Stimulated activated CD4-positive, alpha-beta T cell treated with anti-CD3 and anti-CD28 coated beads, Interleukin-4, amount 100 ng/mL, for 1 hour (primary cell): ENCODE measurements around the gene ATP6V0E2.

Source experiments
- DNase-seq: peaks from one replicate; pipeline ENCODE4 v3.0.0-alpha.2; 2020

ATP6V0E2 gene

DNA sequence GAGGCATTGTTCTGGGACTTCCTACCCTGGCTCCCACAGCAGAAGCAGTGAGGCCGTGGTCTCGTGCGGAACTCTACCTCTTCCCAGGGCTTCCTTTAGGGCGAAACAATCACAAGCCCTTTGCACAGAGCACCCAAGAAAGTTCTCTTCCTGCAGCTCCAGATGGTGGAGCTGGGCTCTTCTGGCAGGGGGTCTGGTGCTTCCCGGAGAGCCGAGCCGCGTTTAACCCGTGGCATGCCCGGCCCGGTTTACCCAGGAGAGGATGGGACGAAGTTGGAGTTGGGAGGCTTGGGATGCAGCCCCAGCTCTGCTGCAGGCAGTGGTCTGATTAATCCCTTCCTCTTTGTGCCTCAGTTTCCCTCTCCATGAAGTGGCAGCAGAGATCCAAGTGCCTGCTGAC is 9.0 kb upstream of the ATP6V0E2 start:
- no peak for DNase-seq

DNA sequence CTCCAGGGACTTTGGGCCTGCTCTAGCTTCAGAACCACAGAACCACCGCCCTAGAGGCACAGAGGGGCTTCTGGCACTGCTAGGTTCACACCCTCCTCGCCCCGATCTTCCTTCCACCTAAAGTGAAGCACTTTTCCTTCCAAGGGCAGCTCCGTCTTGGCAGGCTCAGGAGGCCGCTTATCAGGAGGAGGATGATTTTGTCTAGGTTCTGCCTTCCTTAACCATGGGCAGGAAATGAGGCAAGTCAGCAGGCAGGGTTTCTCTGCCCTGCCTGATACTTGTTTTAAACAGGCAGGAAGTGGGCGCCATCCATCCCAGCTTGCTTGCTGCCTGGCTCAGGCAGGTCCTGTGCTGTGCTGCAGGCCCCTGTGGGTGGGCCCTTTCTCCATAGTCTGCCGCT is 8.3 kb upstream of the ATP6V0E2 start:
- DNase-seq: peak; percentile 48

DNA sequence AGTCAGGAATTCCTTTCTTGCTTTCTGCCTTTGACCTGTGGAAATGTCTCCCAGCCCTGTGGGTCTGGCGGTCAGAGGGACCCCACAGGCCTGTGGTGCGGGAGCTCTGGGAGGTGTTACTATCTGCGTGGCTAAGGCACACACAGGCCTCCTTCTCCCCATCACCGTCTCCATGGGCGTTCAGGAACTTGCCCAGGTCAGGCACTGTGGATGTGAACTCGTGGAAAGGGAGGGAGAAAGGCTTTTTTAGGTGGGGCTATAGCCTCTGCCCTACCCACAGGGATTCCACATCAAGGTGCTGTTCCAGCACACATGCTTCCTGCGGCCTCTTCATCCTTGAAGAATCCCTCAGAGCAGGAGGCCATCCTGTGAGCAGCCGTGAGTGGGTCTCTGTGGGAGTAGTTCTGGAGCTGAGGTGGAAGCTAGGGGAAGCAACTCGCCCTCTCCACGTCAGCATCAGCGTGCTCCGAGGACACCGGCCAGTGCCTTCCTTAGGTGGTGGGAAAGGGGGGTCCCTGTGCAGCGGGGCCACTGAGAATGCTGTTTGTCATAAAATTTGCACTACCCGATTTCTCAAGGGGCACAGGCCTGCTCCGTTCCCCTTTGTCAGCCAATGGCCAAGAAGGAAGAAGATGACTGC is 7.5 kb upstream of the ATP6V0E2 start:
- no peak for DNase-seq

DNA sequence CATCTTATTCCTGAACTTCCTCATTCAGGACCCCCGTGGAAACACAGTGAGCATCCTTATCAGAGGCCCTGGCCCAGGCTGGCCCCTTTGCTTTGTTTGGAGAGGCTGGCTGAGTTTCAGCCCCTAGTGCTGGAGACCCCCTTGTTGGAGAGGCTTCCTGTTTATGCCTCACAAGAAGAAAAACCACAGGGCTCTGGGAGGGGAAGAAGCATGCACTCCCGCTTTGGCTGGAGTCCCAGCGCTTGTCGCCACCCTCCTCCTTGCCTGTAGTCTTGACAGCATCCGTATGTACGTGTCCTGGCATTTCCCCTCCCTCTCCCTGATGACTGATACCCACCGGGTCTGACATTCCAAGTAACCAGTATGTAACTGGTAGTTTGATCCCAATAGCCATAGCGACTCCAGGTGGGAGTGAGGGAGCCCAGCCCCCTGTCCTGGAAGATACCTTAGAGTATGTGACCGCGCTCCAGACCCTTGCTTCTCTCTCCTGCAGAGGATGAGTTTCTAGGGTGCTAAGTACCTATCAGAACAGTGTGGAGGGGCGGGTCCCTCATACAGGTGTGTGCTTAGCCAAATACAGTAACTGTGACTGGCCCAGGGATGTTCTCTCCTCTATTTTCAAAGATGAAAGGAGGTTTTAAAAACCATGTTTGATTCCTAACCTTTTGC is 6.9 kb upstream of the ATP6V0E2 start:
- DNase-seq: no peak

DNA sequence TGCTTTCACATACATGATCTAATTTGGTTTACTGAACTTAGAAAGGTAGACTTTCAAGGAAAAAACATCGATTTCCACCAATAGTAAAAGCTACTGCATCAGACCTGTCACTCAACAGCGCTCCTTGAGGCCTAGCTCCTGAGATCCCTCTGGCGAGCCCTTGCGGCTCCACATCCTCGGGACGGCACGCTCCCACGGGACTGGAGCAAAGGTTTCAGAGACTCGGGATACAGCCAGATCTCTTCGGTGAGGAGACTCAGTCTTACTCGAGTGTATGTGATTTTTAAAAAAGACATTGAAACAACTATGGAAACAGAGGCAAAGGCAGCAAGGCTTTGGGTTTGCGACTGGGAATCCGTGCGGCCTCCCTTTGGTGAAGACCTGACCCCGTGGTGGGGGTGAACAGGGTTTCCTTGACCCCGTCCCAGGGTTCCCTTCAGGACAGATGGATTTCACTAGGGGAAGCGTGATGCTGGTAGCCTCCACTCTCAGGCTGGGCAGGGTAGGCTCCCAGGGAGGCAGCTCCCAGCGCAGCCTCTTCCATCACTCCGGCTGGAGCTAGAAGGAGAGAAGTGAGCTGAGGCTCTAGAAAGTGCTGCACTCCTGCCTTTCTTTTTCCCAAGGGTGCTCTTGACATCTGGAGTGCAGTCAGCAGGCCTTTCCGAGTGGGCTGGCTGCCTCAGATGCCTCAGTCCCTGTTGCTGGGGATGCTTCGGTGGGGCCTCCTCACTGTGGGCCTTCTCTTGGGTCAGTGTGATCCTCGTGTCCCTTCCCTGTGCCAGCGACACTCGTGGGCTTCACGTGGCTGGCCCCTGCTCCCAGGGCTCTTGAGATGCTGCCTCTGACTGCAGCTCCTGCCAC is 5.8 kb upstream of the ATP6V0E2 start:
- no peak for DNase-seq

DNA sequence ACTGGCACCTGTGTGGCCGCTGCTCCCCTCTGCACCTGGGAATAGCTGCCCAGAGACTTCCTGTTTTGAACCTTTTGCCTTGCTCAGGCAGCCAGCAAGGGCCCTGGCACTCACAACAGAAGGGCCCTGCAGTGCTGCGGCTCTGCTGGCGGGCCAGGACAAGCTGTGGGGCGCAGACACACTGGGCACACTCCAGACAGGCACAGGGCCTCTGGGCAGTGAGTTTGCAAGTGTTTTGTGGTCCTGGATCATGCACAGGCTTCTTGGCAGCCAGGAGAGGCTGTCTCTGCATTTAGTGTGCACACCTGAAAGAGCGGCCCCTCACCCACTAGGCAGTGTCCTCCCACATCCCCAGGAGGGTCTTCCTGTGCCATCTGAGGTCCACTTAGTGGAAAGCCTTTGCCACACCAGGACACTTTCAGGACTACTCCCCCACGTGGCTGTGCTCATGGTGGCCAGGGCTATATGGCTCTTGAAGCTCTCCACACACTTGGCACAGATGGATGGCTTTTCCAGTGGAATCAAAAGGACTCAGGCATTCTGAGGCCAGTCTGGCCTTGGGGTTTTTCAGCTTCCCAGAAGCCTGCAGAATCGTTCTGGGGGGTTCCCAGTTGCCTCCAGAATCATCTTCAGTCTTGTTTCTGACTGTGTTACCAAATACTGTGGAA is 5.0 kb upstream of the ATP6V0E2 start:
- no peak for DNase-seq

DNA sequence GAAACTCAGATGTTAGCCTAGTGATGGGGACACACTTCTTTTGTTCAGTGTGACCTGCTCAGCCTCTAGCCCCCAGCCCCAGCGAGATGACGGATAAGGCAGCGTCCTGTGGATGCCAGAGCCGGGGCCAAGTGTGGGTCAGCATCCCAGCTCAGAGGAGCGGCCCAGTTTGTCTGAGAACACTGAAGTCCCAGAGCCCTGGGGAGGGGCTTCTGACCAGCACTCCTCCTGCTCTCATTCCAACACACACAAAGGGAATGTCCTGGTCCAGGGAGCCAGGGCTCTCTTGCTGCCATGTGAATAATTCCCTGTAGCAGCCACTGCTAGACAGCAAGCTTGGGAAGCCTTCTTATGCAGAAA is 4.5 kb upstream of the ATP6V0E2 start:
- no peak for DNase-seq

DNA sequence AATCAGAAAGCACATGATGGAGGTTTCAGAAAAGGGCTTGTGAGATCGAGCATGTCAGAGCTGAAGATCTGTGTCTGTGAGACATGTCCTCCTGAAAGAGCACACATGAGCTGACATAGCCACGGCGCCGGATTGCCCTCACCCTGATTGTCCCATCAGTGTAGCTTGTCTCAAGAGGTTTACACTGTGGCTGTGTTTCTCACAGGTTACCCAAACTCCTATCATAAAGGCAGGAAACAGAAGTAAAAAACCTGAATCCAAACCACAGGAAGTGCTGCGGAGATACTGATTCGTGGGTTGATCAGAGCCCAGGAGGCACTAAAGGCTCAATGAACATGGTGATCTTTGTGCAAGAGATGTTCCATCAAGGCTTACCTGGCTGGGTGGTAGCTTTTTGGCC is 3.9 kb upstream of the ATP6V0E2 start:
- no peak for DNase-seq

DNA sequence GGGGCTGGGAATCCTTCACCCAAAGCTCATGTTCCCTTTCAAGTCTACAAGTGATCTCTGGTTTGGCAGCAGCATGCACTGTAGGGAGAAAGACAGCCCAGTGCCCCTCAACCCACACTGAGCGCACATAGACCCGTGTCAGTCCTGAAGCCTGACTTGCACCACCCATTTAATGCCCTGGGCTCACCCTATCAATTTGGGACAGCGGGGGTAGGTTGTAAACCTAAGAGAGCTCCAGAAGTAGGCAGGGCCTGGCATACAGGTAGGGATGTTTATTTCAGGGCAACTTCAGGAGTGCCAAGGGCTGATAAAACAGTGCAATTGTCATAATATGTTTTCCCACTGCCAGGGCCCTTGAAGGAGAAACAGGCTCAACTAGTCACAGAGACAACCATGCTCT is 3.5 kb upstream of the ATP6V0E2 start:
- no peak for DNase-seq

DNA sequence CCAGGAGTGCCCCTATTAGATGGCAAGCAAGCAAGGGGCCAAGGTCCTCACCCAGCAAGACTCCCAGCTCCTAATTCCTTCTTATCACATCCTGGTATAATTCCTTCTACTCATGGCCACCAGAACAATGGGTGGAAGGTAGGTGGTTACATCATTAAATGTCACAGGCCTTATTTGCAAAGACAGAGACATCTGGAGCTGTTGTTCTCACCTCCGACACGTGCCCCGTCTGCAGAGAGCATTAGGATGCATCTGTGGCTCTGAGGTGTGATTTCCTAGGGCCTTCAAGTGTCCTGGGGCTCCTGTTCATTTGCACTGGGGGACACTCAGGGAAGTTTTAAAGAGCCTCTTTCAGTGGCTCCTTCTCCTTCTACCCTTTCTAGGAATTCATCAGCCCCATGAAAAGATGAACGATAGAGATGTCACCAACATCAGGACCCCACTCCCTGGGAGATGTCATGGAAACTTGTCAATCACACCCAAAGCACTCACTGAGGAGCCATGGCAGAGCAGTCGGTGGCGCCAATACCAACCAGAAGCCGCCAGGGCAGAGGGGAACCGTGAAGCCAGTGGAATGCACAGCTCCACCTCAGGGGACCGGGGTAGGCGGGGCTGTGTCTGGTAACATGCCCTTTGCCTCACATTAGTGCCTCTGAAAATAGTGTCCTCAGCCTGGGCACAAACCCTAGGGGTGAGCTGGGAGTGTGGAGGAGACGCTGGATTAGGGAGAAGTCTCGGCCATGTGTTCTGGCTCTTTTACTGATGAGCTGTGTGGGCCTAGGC is 2.9 kb upstream of the ATP6V0E2 start:
- peak; percentile 30 for DNase-seq

DNA sequence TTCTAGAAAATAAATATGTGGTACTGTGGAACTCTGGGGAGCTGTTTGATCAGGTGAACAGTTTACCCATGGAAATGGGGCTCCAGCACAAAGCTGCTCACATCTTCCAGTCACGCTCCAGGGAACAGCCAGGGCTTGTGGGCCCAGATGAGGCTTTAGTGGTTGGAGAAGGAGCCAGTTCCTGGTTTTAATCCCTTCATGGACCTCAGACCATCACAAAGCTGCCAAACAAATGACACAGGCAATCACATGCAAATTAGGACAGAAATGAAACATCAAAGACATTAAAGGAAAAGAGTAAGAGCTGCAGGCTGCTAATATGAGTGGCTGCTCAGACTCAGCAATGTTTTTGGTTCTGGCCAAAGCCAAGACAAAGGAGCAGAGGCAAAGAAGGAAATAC is 2.2 kb upstream of the ATP6V0E2 start:
- no peak for DNase-seq

DNA sequence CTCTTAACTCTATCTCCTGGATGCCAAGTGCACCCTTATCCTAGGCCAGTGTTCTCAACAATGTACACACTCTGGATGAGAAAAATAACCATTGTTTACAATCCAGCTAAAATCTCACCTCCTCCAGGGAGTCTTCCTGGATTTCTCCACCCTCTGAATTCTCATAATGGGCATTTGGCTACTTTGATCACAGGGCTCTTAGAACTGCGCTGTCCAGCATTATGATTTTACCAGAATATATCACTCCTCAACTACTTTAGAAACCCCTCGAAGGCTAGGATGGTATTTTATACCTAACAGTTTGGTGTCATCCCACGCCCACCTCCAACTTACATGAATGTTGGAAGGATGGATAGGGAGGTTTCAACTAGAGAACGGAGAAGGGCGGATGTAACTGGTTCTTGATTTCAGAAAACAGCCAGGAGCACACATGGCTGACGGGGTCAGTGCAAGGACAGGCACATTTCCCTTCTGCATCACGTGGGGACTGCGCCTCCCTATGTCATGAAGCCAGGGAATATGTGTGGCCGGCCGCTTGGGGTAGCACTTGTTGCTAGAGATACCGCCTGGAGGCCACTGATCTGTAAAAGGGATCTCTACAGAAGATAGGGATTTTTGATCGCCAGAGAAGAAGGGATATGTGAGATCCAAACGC is 1.2 kb upstream of the ATP6V0E2 start:
- DNase-seq: no peak

DNA sequence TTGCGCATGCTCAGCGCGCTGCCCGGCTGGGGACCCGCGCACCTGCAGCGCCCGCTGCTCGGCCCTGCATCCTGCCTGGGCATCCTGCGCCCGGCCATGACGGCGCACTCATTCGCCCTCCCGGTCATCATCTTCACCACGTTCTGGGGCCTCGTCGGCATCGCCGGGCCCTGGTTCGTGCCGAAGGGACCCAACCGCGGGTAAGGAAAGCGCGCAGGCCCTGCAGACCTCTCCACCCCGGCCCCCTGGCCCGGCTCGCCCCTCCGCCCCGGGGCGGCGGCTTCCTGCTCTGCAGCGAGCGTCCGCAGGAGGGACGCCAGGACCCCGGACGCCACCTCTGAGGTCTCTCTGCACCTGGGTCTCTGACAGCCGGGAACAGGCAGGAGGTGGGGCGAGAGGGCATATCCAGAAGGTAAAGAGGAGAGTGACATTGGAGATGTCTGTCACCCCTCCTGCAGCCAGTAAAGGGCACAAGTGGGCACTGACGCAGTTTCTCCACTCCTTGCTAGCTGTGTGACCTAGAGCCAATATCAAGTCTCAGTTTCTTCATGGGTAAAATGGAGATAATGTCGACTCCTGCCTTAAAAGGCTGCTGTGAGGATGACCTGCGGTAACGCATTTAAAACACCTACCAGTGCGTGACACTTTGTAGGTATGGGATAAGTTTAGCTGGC is 338 bp downstream of the ATP6V0E2 start:
- DNase-seq: no peak

DNA sequence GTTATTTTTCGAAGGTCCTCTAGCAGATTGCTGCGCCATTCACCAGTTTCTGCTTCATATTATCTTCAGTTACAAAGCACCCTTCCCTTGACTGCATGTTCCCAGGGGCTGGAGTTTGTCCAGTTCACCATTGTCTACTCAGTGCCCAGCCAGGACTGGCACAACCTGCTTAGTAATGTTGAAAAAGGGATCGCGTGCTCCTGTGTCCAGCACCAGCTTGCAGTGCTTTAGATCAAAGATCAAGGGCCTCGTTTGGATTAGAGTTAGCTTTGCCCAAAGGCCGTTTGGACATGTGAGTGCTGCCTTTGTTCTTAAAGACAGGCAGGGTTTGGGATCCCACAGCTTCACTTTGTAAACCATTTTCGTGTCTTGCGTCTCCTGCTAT is 867 bp downstream of the ATP6V0E2 start:
- no peak for DNase-seq

DNA sequence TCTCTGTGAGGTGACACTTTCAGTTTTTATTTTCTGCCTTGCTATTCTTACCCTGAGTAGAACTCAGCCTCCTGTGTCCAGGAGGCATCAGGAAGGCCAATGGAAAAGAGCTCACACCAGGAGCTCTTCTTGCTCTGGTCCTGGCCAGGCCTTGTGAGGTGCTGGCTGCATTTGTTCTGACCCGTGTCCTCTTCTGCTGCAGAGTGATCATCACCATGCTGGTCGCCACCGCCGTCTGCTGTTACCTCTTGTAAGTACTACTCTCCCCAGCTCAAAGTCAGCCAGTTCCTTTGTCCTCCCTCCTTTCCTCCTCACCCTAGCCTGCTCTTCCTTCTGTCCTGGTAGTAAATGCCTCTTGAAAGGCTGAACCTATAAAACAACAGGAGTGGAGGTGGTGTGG is 1.6 kb downstream of the ATP6V0E2 start:
- no peak for DNase-seq

DNA sequence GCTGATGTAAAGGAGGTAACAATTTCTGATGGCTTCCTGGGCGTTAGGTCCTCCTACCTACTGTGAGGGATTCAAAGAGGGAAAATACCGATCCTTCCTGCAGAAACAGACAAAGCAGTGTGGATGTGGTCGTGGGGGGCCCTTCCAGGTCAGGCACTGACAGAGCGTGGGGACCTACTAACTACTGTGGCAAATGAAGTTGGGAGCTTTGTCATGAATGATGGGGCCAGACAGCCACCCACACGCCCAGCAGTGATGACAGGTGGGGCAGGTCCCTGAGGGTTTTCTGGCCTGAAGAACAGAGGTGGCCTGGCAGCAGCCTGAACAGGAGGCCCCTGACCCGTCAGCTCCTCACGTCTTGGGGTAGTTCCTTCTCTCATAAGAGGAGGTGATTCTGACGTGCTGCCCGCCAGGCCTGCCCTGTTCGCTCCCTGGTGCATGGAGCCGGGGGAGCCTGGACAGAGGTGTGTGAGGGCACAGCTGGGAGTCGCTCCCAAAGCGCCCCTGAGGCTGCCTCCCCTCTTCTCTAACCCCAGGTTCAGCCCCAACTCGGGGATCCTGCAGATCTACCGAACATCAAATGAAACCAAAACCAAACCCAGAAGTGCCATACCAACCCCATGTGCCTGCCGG is 4.2 kb downstream of the ATP6V0E2 start:
- no peak for DNase-seq

DNA sequence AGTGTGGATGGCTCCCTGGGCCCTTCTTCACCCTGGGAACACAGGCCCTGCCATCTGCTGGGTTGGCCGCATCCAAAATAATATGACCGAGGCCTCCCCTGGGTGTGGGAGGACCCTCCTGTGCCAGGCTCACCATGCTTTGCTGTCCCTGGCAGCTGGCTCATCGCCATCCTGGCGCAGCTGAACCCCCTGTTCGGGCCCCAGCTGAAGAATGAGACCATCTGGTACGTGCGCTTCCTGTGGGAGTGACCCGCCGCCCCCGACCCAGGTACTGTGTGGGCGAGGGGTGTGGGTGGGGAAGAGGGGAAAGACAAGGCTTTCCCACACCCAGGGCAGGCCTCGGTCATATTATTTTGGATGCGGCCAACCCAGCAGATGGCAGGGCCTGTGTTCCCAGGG is 4.8 kb downstream of the ATP6V0E2 start:
- DNase-seq: no peak

DNA sequence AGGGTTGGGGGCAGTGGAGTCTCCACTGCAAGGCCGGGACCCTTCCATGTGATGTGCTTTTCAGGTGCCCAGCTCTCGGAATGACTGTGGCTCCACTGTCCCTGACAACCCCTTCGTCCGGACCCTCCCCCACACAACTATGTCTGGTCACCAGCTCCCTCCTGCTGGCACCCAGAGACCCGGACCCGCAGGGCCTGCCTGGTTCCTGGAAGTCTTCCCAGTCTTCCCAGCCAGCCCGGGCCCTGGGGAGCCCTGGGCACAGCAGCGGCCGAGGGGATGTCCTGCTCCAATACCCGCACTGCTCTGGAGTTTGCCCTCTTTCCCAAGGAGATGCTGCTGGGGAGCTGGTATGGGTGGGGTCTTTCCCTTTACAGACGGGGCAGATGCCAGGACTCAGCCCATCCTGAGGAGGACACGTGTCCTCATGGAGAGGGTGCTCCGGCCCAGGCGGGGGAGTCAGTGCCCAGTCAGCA is 5.5 kb downstream of the ATP6V0E2 start:
- no peak for DNase-seq

DNA sequence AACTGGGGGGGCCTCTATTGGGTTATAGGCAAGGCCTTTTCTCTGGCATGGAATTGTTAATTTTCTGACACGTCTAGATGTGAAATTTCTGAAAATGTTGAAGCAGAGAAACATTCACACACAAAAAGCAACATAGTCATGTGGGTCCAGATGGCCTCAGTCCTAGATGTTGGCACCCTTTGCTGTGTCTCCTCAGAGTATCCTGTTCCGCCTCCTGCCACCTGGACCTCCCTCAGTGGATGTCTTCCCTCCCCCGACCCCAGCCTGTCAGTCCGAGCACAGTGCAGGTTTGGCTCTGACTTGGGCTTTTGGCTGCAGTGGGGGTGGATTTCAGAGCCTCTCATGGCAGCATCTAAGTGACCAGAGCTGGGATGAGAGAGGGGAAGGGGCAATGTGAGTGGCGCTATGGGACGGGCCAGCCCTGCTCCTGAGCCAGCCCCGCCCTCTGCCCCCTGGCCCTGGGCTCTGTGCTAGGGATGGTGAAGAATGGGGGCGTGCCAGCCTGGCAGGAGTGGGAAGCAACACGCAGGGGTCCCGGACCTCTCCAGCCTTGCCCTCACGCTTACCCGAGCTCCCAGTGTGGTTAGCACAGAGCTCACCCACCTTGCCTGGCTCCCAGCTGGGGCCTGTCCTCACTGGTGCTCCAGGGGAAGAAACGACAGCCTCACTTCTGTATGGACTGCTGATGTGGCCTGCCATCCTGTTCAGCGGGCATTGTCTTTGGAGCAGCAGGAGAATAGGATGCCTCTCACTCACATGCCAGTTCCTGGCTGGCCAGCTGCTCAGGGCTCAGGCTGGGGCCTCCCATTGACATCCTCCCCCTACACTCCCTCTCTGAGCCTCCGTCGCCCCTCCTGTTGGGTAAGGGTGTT is 6.2 kb downstream of the ATP6V0E2 start:
- DNase-seq: no peak
